Sigmoid colon (tissue), 3 donors: Measurements from ENCODE around the gene LRRC52.

Experiments
- CTCF ChIP-seq, 4 experiments: fragments of 450-650 bp in 3 of 4; fragments of 200-600 bp in 1 of 4; IDR thresholded peaks; one replicate each; pipeline ENCODE4 v1.5.1; 2016 to 2019; ENCODE audit warnings: antibody characterized with exemption in 4 of 4, mild to moderate bottlenecking in 3 of 4, moderate library complexity in 2 of 4
- POLR2A ChIP-seq, 2 donors: fragments of 450-650 bp; IDR thresholded peaks; one replicate each; pipeline ENCODE4 v1.6.1; 2016; ENCODE audit warnings: antibody characterized with exemption in 2 of 2, mild to moderate bottlenecking in 2 of 2, moderate library complexity in 2 of 2

- TF ChIP-seq CTCF (IDR thresholded peaks at IDR 0.05) (no peak), POLR2A (IDR thresholded peaks at IDR 0.05) (no peak)
Measured at GRCh38 chr1:165573787-165574186, 30.0 kb downstream of the LRRC52 start.
